B cell (primary cell): Measurements from ENCODE around the gene ELL. TPM values are rescaled to one million over a fixed set of nuclear protein-coding genes. Genes with fewer than 3 reads are reported as not detected.

ENCODE experiments used
- ATAC-seq: fragments of 200-7000 bp; cut with Tn5 transposase; one replicate; pipeline ENCODE4 v1.10.0; 2021; ENCODE audit warnings: low read depth, mild to moderate bottlenecking, moderate number of reproducible peaks, moderate library complexity
- CTCF ChIA-PET: fragments of 350-600 bp; sonication (Branson Sonifier 250); formaldehyde crosslinking; loops from one replicate; lab custom pipeline; 2021; ENCODE audit warnings: antibody characterized with exemption, inconsistent platforms; lab: Charles Lee
- POLR2A ChIA-PET: fragments of 350-600 bp; sonication (Branson Sonifier 250); formaldehyde crosslinking; loops from one replicate; lab custom pipeline; 2021; ENCODE audit warnings: antibody characterized with exemption; lab: Charles Lee
- DNase-seq: peaks from one replicate; pipeline ENCODE4 v3.0.0; 2013
- H2AFZ ChIP-seq: 2 replicates; pipeline ENCODE4 v1.6.1; 2012; ENCODE audit warnings: mild to moderate bottlenecking, low read depth, low read length; ENCODE audit not compliant: insufficient read depth, poor library complexity, severe bottlenecking
- H3K27ac ChIP-seq, 2 donors: 1 replicate in 1 of 2; 2 replicates in 1 of 2; pipeline ENCODE4 v1.5.1; 2012 to 2013; ENCODE audit warnings: low read length in 2 of 2, mild to moderate bottlenecking in 2 of 2, moderate library complexity in 1 of 2
- H3K27me3 ChIP-seq, 4 experiments: fragments of 200-600 bp in 1 of 4; sonication (generic) in 1 of 4; replicated peaks in 1 of 4; 1 replicate in 2 of 4; 2 replicates in 2 of 4; pipeline versions ENCODE4 v1.6.1 to v1.7.0; 2013 to 2016; ENCODE audit warnings: low read length in 3 of 4, mild to moderate bottlenecking in 2 of 4, mixed read lengths in 1 of 4, moderate library complexity in 1 of 4; ENCODE audit not compliant: insufficient read depth in 4 of 4, control insufficient read depth in 3 of 4; ENCODE audit errors: control extremely low read depth in 1 of 4
- H3K36me3 ChIP-seq, 2 experiments: replicated peaks in 1 of 2; 1 replicate in 1 of 2; 2 replicates in 1 of 2; pipeline versions ENCODE4 v1.6.1 to v1.7.1; 2013; ENCODE audit warnings: low read length in 1 of 2; ENCODE audit not compliant: insufficient read depth in 2 of 2, control insufficient read depth in 1 of 2; ENCODE audit errors: control extremely low read depth in 1 of 2, extremely low read depth in 1 of 2
- H3K4me1 ChIP-seq, 2 donors: fragments of 200-600 bp in 1 of 2; sonication (generic) in 1 of 2; 1 replicate in 1 of 2; 2 replicates in 1 of 2; pipeline versions ENCODE4 v1.5.1 to v1.6.1; 2013 to 2017; ENCODE audit warnings: low read length in 2 of 2; ENCODE audit not compliant: control insufficient read depth in 2 of 2, insufficient read depth in 2 of 2
- H3K4me2 ChIP-seq: replicated peaks from 2 replicates; pipeline ENCODE3; 2012; ENCODE audit warnings: mild to moderate bottlenecking, low read depth, low read length; ENCODE audit not compliant: poor library complexity, severe bottlenecking
- H3K4me3 ChIP-seq, 5 experiments: fragments of 200-600 bp in 1 of 5; sonication (generic) in 1 of 5; 1 replicate in 3 of 5; 2 replicates in 2 of 5; pipeline versions ENCODE4 v1.5.1 to v1.7.0; 2011 to 2016; ENCODE audit warnings: low read length in 4 of 5, mild to moderate bottlenecking in 4 of 5, low read depth in 2 of 5, control low read depth in 1 of 5, moderate library complexity in 1 of 5; ENCODE audit not compliant: insufficient read depth in 1 of 5; ENCODE audit errors: control extremely low read depth in 1 of 5, extremely low read depth in 1 of 5
- H3K79me2 ChIP-seq: fragments of 200-600 bp; sonication (generic); one replicate; pipeline ENCODE4 v1.6.0; 2016; ENCODE audit warnings: low read length; ENCODE audit not compliant: control insufficient read depth, insufficient read depth
- H3K9ac ChIP-seq: fragments of 200-600 bp; sonication (generic); 2 replicates; pipeline ENCODE4 v1.6.1; 2017; ENCODE audit warnings: mild to moderate bottlenecking, low read length, moderate library complexity
- H3K9me3 ChIP-seq, 3 donors: one replicate each; pipeline versions ENCODE4 v1.6.1 to v1.7.1; 2013; ENCODE audit warnings: low read length in 2 of 3; ENCODE audit not compliant: control insufficient read depth in 2 of 3, insufficient read depth in 1 of 3; ENCODE audit errors: control extremely low read depth in 1 of 3
- H4K20me1 ChIP-seq: 2 replicates; pipeline ENCODE4 v1.6.0; 2012; ENCODE audit warnings: mild to moderate bottlenecking, low read length; ENCODE audit not compliant: insufficient read depth, control insufficient read depth, poor library complexity, severe bottlenecking
- H3K27ac Mint-ChIP-seq: one replicate; pipeline ENCODE4 v1.8.0; 2021; ENCODE audit warnings: mixed read lengths
- H3K27me3 Mint-ChIP-seq: one replicate; pipeline ENCODE4 v1.8.0; 2021; ENCODE audit warnings: mixed read lengths
- H3K4me1 Mint-ChIP-seq: one replicate; pipeline ENCODE4 v1.8.0; 2021; ENCODE audit warnings: mixed read lengths
- H3K4me3 Mint-ChIP-seq: one replicate; pipeline ENCODE4 v1.8.0; 2021; ENCODE audit warnings: mixed read lengths
- H3K9me3 Mint-ChIP-seq: one replicate; pipeline ENCODE4 v1.8.0; 2022; ENCODE audit warnings: mixed read lengths; ENCODE audit not compliant: insufficient read depth
- EZH2 ChIP-seq: IDR thresholded peaks from 2 replicates; pipeline ENCODE4 v1.6.1; 2012; ENCODE audit warnings: borderline replicate concordance, low read depth, mild to moderate bottlenecking, moderate library complexity, low read length; ENCODE audit not compliant: insufficient read depth, poor library complexity, severe bottlenecking
- WGBS: methylation state at CpG from one replicate; pipeline ENCODE4 v1.1.5; 2013; ENCODE audit warnings: missing lambda C conversion rate; ENCODE audit not compliant: insufficient coverage; 5-methylcytosine and 5-hydroxymethylcytosine counted together
- intact Hi-C: fragments of 100-400 bp; cut with micrococcal nuclease; formaldehyde crosslinking; loops from one replicate; pipeline ENCODE4 v1.10.0; 2022
- polyA plus RNA-seq: library from polyadenylated mRNA; depleted of rRNA; stranded (reverse); fragments of >200 nt; gene quantifications from 2 replicates; pipeline ENCODE4 v1.2.3, GENCODE V29; 2012
- total RNA-seq, 2 donors: library from RNA; stranded (reverse); fragments of 120-200 nt in 1 of 2; gene quantifications; 1 replicate in 1 of 2; 2 replicates in 1 of 2; pipeline versions ENCODE4 v1.2.3 to v1.2.4, GENCODE V29; 2013 to 2022
- TF ChIP-seq, protein P1 (sequence below): fragments of 200-600 bp; IDR thresholded peaks from one replicate; pipeline ENCODE4 v1.8.0; 2022; ENCODE audit warnings: antibody characterized with exemption, mild to moderate bottlenecking

The ELL gene
- total and polyA plus RNA-seq, 2 donors (not counting 1 experiment from before 2014, with no cell fraction given) = 21.2 to 31.4 TPM

- CTCF ChIA-PET = interaction anchor here (0.6 to 3.5 kb wide), 7 partner anchors 10 to 135 kb away, joined by 3 to 17 read pairs (median 5); no protein-coding TSS in a partner anchor
- Histone ChIP-seq H3K27me3 (peaks cover 0 to 27% (median 13%) of the 10 kb centered on the region in 4 experiments), H3K9ac (no peak overlapping the region), H4K20me1 (peaks cover 54% of the 10 kb centered on the region), H2AFZ (no peak overlapping the region), H3K36me3 (no peaks in the 10 kb centered on the region), H3K4me1 (peaks cover 48 to 59% of the 10 kb centered on the region in 2 donors), H3K27ac (no peak overlapping the region), H3K9me3 (peaks cover 0 to 18% (median 0%) of the 10 kb centered on the region in 3 donors), H3K79me2 (peaks cover 28% of the 10 kb centered on the region), H3K4me2 (peak overlapping the region; percentile 19), H3K4me3 (no peak overlapping the region)
- H3K27ac Mint-ChIP-seq = peak overlapping the region; percentile 67
- 100% methylated on average over 8 of the region's 12 CpGs for WGBS
- intact Hi-C loops = loop anchor here (5.0 kb wide), 1 partner anchor 34 kb away; the partner anchor contains the start of gene GDF15
- ATAC-seq = no peak
- POLR2A ChIA-PET = interaction anchor here (0.7 to 2.8 kb wide), 3 partner anchors 7 to 266 kb away, joined by 3 to 15 read pairs (median 3); no protein-coding TSS in a partner anchor
- H3K4me3 Mint-ChIP-seq = peak overlapping the region; percentile 83
- peak; percentile 39 for DNase-seq
- H3K27me3 Mint-ChIP-seq = peaks cover 19% of the 10 kb centered on the region
- no peaks in the 10 kb centered on the region for H3K9me3 Mint-ChIP-seq
- TF ChIP-seq, protein P1, sequence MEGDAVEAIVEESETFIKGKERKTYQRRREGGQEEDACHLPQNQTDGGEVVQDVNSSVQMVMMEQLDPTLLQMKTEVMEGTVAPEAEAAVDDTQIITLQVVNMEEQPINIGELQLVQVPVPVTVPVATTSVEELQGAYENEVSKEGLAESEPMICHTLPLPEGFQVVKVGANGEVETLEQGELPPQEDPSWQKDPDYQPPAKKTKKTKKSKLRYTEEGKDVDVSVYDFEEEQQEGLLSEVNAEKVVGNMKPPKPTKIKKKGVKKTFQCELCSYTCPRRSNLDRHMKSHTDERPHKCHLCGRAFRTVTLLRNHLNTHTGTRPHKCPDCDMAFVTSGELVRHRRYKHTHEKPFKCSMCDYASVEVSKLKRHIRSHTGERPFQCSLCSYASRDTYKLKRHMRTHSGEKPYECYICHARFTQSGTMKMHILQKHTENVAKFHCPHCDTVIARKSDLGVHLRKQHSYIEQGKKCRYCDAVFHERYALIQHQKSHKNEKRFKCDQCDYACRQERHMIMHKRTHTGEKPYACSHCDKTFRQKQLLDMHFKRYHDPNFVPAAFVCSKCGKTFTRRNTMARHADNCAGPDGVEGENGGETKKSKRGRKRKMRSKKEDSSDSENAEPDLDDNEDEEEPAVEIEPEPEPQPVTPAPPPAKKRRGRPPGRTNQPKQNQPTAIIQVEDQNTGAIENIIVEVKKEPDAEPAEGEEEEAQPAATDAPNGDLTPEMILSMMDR = no peak
- no peak for TF ChIP-seq EZH2
- peaks cover 55% of the 10 kb centered on the region for H3K4me1 Mint-ChIP-seq
These were observed 100.4 kb downstream of the ELL start for GRCh38 chr19:18421371-18421959.

DNA sequence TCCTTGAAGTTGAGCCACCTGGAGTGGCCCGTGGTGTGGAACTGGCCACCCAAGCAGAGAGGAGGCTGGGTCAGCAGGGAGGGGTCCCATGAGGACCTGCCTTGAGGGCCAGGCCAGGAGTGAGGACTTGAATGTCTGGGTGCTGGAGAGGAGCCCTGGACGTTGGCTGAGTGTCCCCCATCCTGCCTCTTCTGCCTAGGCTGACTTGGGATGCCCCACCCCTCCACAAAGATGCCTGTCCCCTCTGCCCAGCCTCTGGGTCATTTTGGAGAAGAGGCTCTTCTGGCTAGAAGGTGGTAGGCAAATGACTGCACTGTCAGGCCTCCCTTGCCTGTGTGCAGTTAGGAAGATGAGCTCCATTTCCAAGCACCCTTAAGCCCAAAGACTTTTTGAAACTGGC is 100.9 kb downstream of the ELL start:
- Histone ChIP-seq H3K9ac (no peak overlapping the region), H3K9me3 (peaks cover 0 to 22% (median 0%) of the 10 kb centered on the region in 3 donors), H2AFZ (no peak overlapping the region), H3K4me2 (peak overlapping the region; percentile 97), H4K20me1 (peaks cover 54% of the 10 kb centered on the region), H3K27ac (no peak overlapping the region), H3K36me3 (no peaks in the 10 kb centered on the region), H3K4me3 (no peak overlapping the region), H3K27me3 (peaks cover 0 to 33% (median 17%) of the 10 kb centered on the region in 4 experiments), H3K4me1 (peaks cover 53 to 64% of the 10 kb centered on the region in 2 donors), H3K79me2 (peaks cover 28% of the 10 kb centered on the region)
- ChIA-PET CTCF (interaction anchor here (1.6 to 3.5 kb wide), 4 partner anchors 9 to 92 kb away, joined by 3 to 17 read pairs (median 7); no protein-coding TSS in a partner anchor), POLR2A (interaction anchor here (2.8 kb wide), 1 partner anchor 8 kb away, joined by 15 read pairs; no protein-coding TSS in a partner anchor)
- peaks cover 22% of the 10 kb centered on the region for H3K27me3 Mint-ChIP-seq
- intact Hi-C loops = loop anchor here (5.0 kb wide), 1 partner anchor 34 kb away; the partner anchor contains the start of gene GDF15
- H3K4me1 Mint-ChIP-seq = peaks cover 57% of the 10 kb centered on the region
- H3K4me3 Mint-ChIP-seq = peak overlapping the region; percentile 83
- H3K9me3 Mint-ChIP-seq = no peaks in the 10 kb centered on the region
- DNase-seq (no peak), ATAC-seq (no peak)
- WGBS = 78% methylated on average over 1 of the region's 2 CpGs
- H3K27ac Mint-ChIP-seq = no peak overlapping the region
- no peak for TF ChIP-seq EZH2
- TF ChIP-seq, protein P1 = no peak
